ENCODE results near the gene SLC18B1.

GRCh38 chr6:132812255-132812732 is 13.9 kb upstream of the SLC18B1 start:
- no peak for TF ChIP-seq CTCF (IDR thresholded peaks at IDR 0.05)
- no peak for TF ChIP-seq POLR2A (IDR thresholded peaks at IDR 0.05)
